ENCODE data around the gene FRZB.

The FRZB gene

DNA sequence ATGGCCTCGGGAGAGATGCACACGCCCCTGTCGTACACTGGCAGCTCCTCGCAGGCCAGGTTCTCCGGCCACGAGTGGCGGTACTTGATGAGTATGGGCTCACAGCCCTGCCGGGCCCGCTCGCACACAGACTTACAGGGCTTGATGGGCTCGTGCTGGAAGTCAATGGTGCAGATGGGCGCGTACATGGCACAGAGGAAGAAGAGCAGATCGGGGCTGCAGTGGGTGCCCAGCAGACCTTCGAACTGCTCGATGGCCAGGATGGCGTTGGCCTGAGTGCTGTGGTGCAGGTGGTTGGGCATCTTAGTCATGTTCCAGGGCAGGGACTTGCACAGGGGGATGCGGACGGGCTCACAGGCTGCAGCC is 359 bp downstream of the FRZB start:
- Histone ChIP-seq H4K20me1 (ENCODE audit: insufficient read depth, low read length) (no peaks in the 10 kb centered on the region), H3K4me2 (ENCODE audit: low read length) (no peak overlapping the region), H3K79me2 (ENCODE audit: insufficient read depth, low read length) (no peaks in the 10 kb centered on the region), H3K9me2 (ENCODE audit: low read depth, low read length) (no peaks in the 10 kb centered on the region), H3K4me1 (ENCODE audit: insufficient read depth, low read length, severe bottlenecking) (peaks cover 8% of the 10 kb centered on the region), H3K9ac (ENCODE audit: low read length) (no peak overlapping the region), H2AFZ (ENCODE audit: low read length) (no peak overlapping the region), H3K4me3 (ENCODE audit: low read depth, low read length, poor library complexity, severe bottlenecking) (no peak overlapping the region), H3K36me3 (ENCODE audit: insufficient read depth, low read length) (no peaks in the 10 kb centered on the region), H3K9me3 (ENCODE audit: low read length) (no peaks in the 10 kb centered on the region), H3F3A (ENCODE audit: insufficient read depth, low read length) (no peaks in the 10 kb centered on the region), H3K27ac (ENCODE audit: low read depth, low read length, poor library complexity, severe bottlenecking) (no peak overlapping the region), H3K27me3 (ENCODE audit: insufficient read depth, low read length) (no peaks in the 10 kb centered on the region)
- TF ChIP-seq EZH2 (IDR thresholded peaks at IDR 0.05; ENCODE audit: borderline replicate concordance, low read length) = no peak
- TF ChIP-seq, protein P1, sequence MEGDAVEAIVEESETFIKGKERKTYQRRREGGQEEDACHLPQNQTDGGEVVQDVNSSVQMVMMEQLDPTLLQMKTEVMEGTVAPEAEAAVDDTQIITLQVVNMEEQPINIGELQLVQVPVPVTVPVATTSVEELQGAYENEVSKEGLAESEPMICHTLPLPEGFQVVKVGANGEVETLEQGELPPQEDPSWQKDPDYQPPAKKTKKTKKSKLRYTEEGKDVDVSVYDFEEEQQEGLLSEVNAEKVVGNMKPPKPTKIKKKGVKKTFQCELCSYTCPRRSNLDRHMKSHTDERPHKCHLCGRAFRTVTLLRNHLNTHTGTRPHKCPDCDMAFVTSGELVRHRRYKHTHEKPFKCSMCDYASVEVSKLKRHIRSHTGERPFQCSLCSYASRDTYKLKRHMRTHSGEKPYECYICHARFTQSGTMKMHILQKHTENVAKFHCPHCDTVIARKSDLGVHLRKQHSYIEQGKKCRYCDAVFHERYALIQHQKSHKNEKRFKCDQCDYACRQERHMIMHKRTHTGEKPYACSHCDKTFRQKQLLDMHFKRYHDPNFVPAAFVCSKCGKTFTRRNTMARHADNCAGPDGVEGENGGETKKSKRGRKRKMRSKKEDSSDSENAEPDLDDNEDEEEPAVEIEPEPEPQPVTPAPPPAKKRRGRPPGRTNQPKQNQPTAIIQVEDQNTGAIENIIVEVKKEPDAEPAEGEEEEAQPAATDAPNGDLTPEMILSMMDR (IDR thresholded peaks at IDR 0.05; ENCODE audit: low read length) = no peak

DNA sequence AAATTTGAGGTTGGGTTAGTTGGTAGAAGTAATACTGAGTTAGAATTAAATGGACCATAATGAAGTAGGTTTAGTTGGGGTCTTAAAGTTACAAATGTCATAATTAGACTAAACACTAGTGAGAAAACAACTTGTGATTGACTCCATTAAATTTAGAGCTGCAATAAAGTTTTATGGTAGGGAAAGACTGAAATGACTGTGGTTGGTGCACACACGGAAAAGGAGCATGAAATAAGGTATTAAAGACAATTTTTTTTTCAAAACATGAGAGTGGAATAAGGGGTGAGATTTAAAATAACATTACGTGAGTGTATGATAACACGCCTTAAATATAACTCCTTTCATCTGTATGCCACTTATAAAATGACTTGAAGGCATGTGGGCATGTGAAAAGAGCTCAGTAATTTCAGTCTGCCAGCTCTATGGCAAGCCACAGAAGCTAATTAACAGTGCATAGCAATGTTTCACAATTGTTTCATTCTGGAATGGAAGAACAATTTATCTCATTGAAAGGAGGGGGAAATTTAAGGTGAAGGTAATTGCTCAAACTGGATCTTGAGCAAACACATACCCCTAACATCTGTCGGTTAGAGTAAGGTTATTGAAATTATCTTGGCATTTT is 1.4 kb downstream of the FRZB start:
- H4K20me1 ChIP-seq (ENCODE audit: insufficient read depth, low read length) = no peaks in the 10 kb centered on the region
- no peaks in the 10 kb centered on the region for H3K36me3 ChIP-seq (ENCODE audit: insufficient read depth, low read length)
- no peaks in the 10 kb centered on the region for H3K79me2 ChIP-seq (ENCODE audit: insufficient read depth, low read length)
- H2AFZ ChIP-seq (ENCODE audit: low read length) = no peak overlapping the region
- no peaks in the 10 kb centered on the region for H3K27me3 ChIP-seq (ENCODE audit: insufficient read depth, low read length)
- no peaks in the 10 kb centered on the region for H3F3A ChIP-seq (ENCODE audit: insufficient read depth, low read length)
- no peak overlapping the region for H3K4me3 ChIP-seq (ENCODE audit: low read depth, low read length, poor library complexity, severe bottlenecking)
- no peak overlapping the region for H3K9ac ChIP-seq (ENCODE audit: low read length)
- no peak for TF ChIP-seq EZH2 (IDR thresholded peaks at IDR 0.05; ENCODE audit: borderline replicate concordance, low read length)
- TF ChIP-seq, protein P1 (IDR thresholded peaks at IDR 0.05; ENCODE audit: low read length) = no peak
- H3K9me2 ChIP-seq (ENCODE audit: low read depth, low read length) = no peaks in the 10 kb centered on the region
- H3K4me1 ChIP-seq (ENCODE audit: insufficient read depth, low read length, severe bottlenecking) = peaks cover 8% of the 10 kb centered on the region
- H3K9me3 ChIP-seq (ENCODE audit: low read length) = no peaks in the 10 kb centered on the region
- no peak overlapping the region for H3K4me2 ChIP-seq (ENCODE audit: low read length)
- no peak overlapping the region for H3K27ac ChIP-seq (ENCODE audit: low read depth, low read length, poor library complexity, severe bottlenecking)

DNA sequence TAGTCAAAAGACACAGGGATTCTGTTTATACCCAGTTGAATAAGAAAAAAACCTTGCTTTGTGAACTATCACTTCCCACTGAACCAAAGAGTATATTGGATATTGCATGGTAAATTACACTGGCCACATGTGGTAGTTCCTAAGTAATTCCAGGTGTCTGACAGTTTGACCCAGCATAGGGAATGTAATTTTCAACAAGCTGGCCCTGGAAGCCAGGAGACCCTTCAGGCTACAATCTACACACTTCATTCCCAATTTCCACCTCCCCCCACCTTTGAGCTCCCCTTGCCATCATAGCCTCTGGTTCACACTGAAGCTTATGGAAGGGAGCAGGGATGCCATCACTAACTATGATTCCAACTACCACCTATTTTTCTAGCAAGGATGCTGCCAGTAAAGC is 2.8 kb downstream of the FRZB start:
- H2AFZ ChIP-seq (ENCODE audit: low read length) = no peak overlapping the region
- H3K4me2 ChIP-seq (ENCODE audit: low read length) = no peak overlapping the region
- H3K36me3 ChIP-seq (ENCODE audit: insufficient read depth, low read length) = no peaks in the 10 kb centered on the region
- H3K9me2 ChIP-seq (ENCODE audit: low read depth, low read length) = no peaks in the 10 kb centered on the region
- H3K4me1 ChIP-seq (ENCODE audit: insufficient read depth, low read length, severe bottlenecking) = peaks cover 8% of the 10 kb centered on the region
- H3K9ac ChIP-seq (ENCODE audit: low read length) = no peak overlapping the region
- no peak overlapping the region for H3K4me3 ChIP-seq (ENCODE audit: low read depth, low read length, poor library complexity, severe bottlenecking)
- no peaks in the 10 kb centered on the region for H3K79me2 ChIP-seq (ENCODE audit: insufficient read depth, low read length)
- H3K27me3 ChIP-seq (ENCODE audit: insufficient read depth, low read length) = no peaks in the 10 kb centered on the region
- no peaks in the 10 kb centered on the region for H3F3A ChIP-seq (ENCODE audit: insufficient read depth, low read length)
- no peak overlapping the region for H3K27ac ChIP-seq (ENCODE audit: low read depth, low read length, poor library complexity, severe bottlenecking)
- H3K9me3 ChIP-seq (ENCODE audit: low read length) = no peaks in the 10 kb centered on the region
- TF ChIP-seq EZH2 (IDR thresholded peaks at IDR 0.05; ENCODE audit: borderline replicate concordance, low read length) = no peak
- TF ChIP-seq, protein P1 (IDR thresholded peaks at IDR 0.05; ENCODE audit: low read length) = no peak
- H4K20me1 ChIP-seq (ENCODE audit: insufficient read depth, low read length) = no peaks in the 10 kb centered on the region

Measured in OCI-LY1 (cell line).